Endothelial cell of umbilical vein (primary cell): ENCODE results near the gene LARGE1. TPM values are rescaled to one million over a fixed set of nuclear protein-coding genes. Genes with fewer than 3 reads are reported as not detected.

Experiments
- BruUV-seq: library from RNA; stranded (reverse); fragments of 400-500 nt; replicated peaks from 2 replicates; lab custom pipeline; 2021; lab: Mats Ljungman, UMichigan
- CTCF ChIA-PET: fragments of 300-600, 350-600 bp; sonication (Branson Sonifier 250); formaldehyde crosslinking; loops from one replicate; lab custom pipeline; 2021; ENCODE audit warnings: antibody characterized with exemption, inconsistent platforms; lab: Charles Lee
- POLR2A ChIA-PET: fragments of 300-600, 350-600 bp; sonication (Branson Sonifier 250); formaldehyde crosslinking; loops from one replicate; lab custom pipeline; 2021; ENCODE audit warnings: antibody characterized with exemption, inconsistent platforms; lab: Charles Lee
- DNase-seq: peaks from one replicate; pipeline ENCODE4 v3.0.0-alpha.2; 2011; ENCODE audit warnings: low read depth, low spot score
- FAIRE-seq: peaks from 2 replicates; lab custom pipeline; 2011; peaks lifted over from hg19 to GRCh38; lab: Jason Lieb, UNC
- H2AFZ ChIP-seq: 2 replicates; pipeline ENCODE4 v1.6.0; 2012; ENCODE audit warnings: low read depth, low read length, control low read depth, inconsistent platforms
- H3K27ac ChIP-seq: 2 replicates; pipeline ENCODE4 v1.5.1; 2011; ENCODE audit warnings: low read depth, mild to moderate bottlenecking, control low read depth, low read length, moderate library complexity; ENCODE audit not compliant: insufficient read depth
- H3K27me3 ChIP-seq, 2 experiments: 2 replicates each; pipeline versions ENCODE4 v1.6.0 to v1.6.1; 2011; ENCODE audit warnings: low read length in 2 of 2, mixed read lengths in 1 of 2; ENCODE audit not compliant: control insufficient read depth in 2 of 2, insufficient read depth in 2 of 2
- H3K36me3 ChIP-seq, 2 experiments: 2 replicates in 1 of 2; 3 replicates in 1 of 2; pipeline ENCODE4 v1.5.1; 2011; ENCODE audit warnings: low read length in 2 of 2, mild to moderate bottlenecking in 1 of 2, moderate library complexity in 1 of 2; ENCODE audit not compliant: control insufficient read depth in 2 of 2, insufficient read depth in 2 of 2; ENCODE audit errors: extremely low read depth in 1 of 2
- H3K4me1 ChIP-seq: 3 replicates; pipeline ENCODE4 v1.5.1; 2011; ENCODE audit warnings: mild to moderate bottlenecking, low read length; ENCODE audit not compliant: control insufficient read depth, insufficient read depth; ENCODE audit errors: extremely low read depth
- H3K4me2 ChIP-seq: 2 replicates; pipeline ENCODE4 v1.6.1; 2011; ENCODE audit warnings: low read length, control low read depth, mixed read lengths; ENCODE audit not compliant: insufficient read depth
- H3K4me3 ChIP-seq, 3 experiments: fragments of 200-600 bp in 1 of 3; sonication (generic), shearing (Covaris generic) in 1 of 3; replicated peaks in 1 of 3; 2 replicates each; pipeline ENCODE4 v1.5.1; 2011 to 2016; ENCODE audit warnings: control low read depth in 3 of 3, low read length in 3 of 3, mild to moderate bottlenecking in 2 of 3, inconsistent platforms in 1 of 3, low read depth in 1 of 3, moderate library complexity in 1 of 3; ENCODE audit not compliant: insufficient read depth in 1 of 3
- H3K79me2 ChIP-seq: 2 replicates; pipeline ENCODE4 v1.6.0; 2012; ENCODE audit warnings: low read length, inconsistent platforms; ENCODE audit not compliant: control insufficient read depth, insufficient read depth
- H3K9ac ChIP-seq: replicated peaks from 2 replicates; pipeline ENCODE3; 2011; ENCODE audit warnings: low read length, control low read depth; ENCODE audit not compliant: insufficient read depth; ENCODE audit errors: extremely low read depth
- H3K9me1 ChIP-seq: replicated peaks from 3 replicates; pipeline ENCODE4 v1.6.0; 2011; ENCODE audit warnings: mild to moderate bottlenecking, low read length; ENCODE audit not compliant: control insufficient read depth, insufficient read depth; ENCODE audit errors: extremely low read depth
- H3K9me3 ChIP-seq: replicated peaks from 2 replicates; pipeline ENCODE4 v1.5.1; 2012; ENCODE audit warnings: low read length, inconsistent platforms; ENCODE audit not compliant: control insufficient read depth, insufficient read depth
- H4K20me1 ChIP-seq: replicated peaks from 2 replicates; pipeline ENCODE3; 2011; ENCODE audit warnings: mild to moderate bottlenecking, low read length; ENCODE audit not compliant: control insufficient read depth, insufficient read depth; ENCODE audit errors: extremely low read depth
- CTCF ChIP-seq, 2 donors: IDR thresholded peaks; 1 replicate in 1 of 2; 2 replicates in 1 of 2; pipeline ENCODE4 v1.5.1; 2011; ENCODE audit warnings: low read length in 2 of 2, mild to moderate bottlenecking in 2 of 2, moderate library complexity in 2 of 2, control low read depth in 1 of 2, inconsistent platforms in 1 of 2, low read depth in 1 of 2; ENCODE audit not compliant: insufficient read depth in 1 of 2; ENCODE audit errors: extremely low read depth in 1 of 2
- EZH2 ChIP-seq: IDR thresholded peaks from 2 replicates; pipeline ENCODE4 v1.6.1; 2012; ENCODE audit warnings: borderline replicate concordance, low read depth, mild to moderate bottlenecking, moderate library complexity, low read length, inconsistent platforms; ENCODE audit not compliant: severe bottlenecking
- FOS ChIP-seq: IDR thresholded peaks from 2 replicates; pipeline ENCODE4 v1.6.1; 2011; ENCODE audit warnings: mild to moderate bottlenecking, low read length, moderate library complexity, borderline replicate concordance; ENCODE audit not compliant: insufficient read depth
- GATA2 ChIP-seq: IDR thresholded peaks from 2 replicates; pipeline ENCODE4 v1.7.0; 2011; ENCODE audit warnings: low read depth, mild to moderate bottlenecking, moderate library complexity, mixed read lengths, low read length; ENCODE audit not compliant: insufficient read length, insufficient read depth
- JUN ChIP-seq: IDR thresholded peaks from 2 replicates; pipeline ENCODE4 v1.6.1; 2011; ENCODE audit warnings: borderline replicate concordance, low read depth; ENCODE audit not compliant: insufficient read length, insufficient read depth
- MAX ChIP-seq: IDR thresholded peaks from 2 replicates; pipeline ENCODE4 v1.6.1; 2011; ENCODE audit not compliant: insufficient read depth, insufficient read length
- MYC ChIP-seq: IDR thresholded peaks from one replicate; pipeline ENCODE4 v1.6.1; 2011; ENCODE audit warnings: mild to moderate bottlenecking, low read depth, low read length
- POLR2A ChIP-seq: IDR thresholded peaks from 2 replicates; pipeline ENCODE4 v1.6.1; 2012; ENCODE audit warnings: low read depth, mild to moderate bottlenecking, control low read depth, low read length
- POLR2AphosphoS5 ChIP-seq: IDR thresholded peaks from 2 replicates; pipeline ENCODE4 v1.6.1; 2012; ENCODE audit warnings: low read depth, mild to moderate bottlenecking, control low read depth, low read length, moderate library complexity; ENCODE audit not compliant: insufficient read depth
- dilution Hi-C: fragments of 300-500 bp; cut with MboI; formaldehyde crosslinking; loops from one replicate; pipeline ENCODE4 v1.15.0; 2019; ENCODE audit warnings: low sequenced_read_pairs; ENCODE audit not compliant: extremely low pct_ligation_motif_present
- intact Hi-C: fragments of 100-400 bp; cut with micrococcal nuclease; formaldehyde crosslinking; loops from one replicate; pipeline ENCODE4 v1.10.0; 2022
- polyA plus RNA-seq, 4 experiments: library from polyadenylated mRNA; depleted of rRNA in 3 of 4; stranded (reverse) in 3 of 4; unstranded in 1 of 4; fragments of >200 nt; gene quantifications; 2 replicates each; pipeline versions ENCODE4 v1.2.1 to v1.2.3, GENCODE V29; 2011 to 2012; ENCODE audit warnings: missing spikeins in 1 of 4
- total RNA-seq: library from RNA; stranded (reverse); gene quantifications from 2 replicates; pipeline ENCODE4 v1.2.3, GENCODE V29; 2021

LARGE1 gene
- total and polyA plus RNA-seq, 2 donors (not counting 3 experiments of a cell fraction or from before 2014, with no cell fraction given): 0.95 to 4.4 TPM

GRCh38 chr22:33248948-33249347 lies 671.3 kb downstream of the LARGE1 start:
- no peak overlapping the region for H3K27ac ChIP-seq
- dilution Hi-C loops: no loop called here
- no peaks in the 10 kb centered on the region for H3K79me2 ChIP-seq
- no peak for TF ChIP-seq MYC
- no peak for TF ChIP-seq POLR2A
- no peak for TF ChIP-seq EZH2
- TF ChIP-seq GATA2: no peak
- TF ChIP-seq FOS: no peak
- no peak for TF ChIP-seq JUN
- TF ChIP-seq MAX: no peak
- TF ChIP-seq POLR2AphosphoS5: no peak
- no peak for TF ChIP-seq CTCF (IDR thresholded peaks at IDR 0.05; ENCODE audit: extremely low read depth in 1 of 2, insufficient read depth in 1 of 2, low read depth in 1 of 2, low read length in 2 of 2)
- POLR2A ChIA-PET: no interaction called here
- H3K27me3 ChIP-seq: no peaks in the 10 kb centered on the region
- no TSS peak for BruUV-seq
- no peak overlapping the region for H3K4me2 ChIP-seq
- peaks cover 6% of the 10 kb centered on the region for H3K9me3 ChIP-seq
- no peak overlapping the region for H2AFZ ChIP-seq
- FAIRE-seq: no peak
- no peaks in the 10 kb centered on the region for H3K9me1 ChIP-seq
- no peaks in the 10 kb centered on the region for H3K36me3 ChIP-seq
- no peaks in the 10 kb centered on the region for H3K4me1 ChIP-seq
- DNase-seq: no peak
- H3K9ac ChIP-seq: no peak overlapping the region
- CTCF ChIA-PET: no interaction called here
- H4K20me1 ChIP-seq: no peaks in the 10 kb centered on the region
- intact Hi-C loops: no loop called here
- H3K4me3 ChIP-seq: no peak overlapping the region
